Natural killer cell (primary cell): Measurements from ENCODE around the gene GPR61. TPM values are rescaled to one million over a fixed set of nuclear protein-coding genes. Genes with fewer than 3 reads are reported as not detected.
A peak's percentile ranks its signal among the peaks of the same experiment; 100 is the strongest.

Experiments used
- ATAC-seq, 3 donors: fragments of 150-1000 bp in 2 of 3; fragments of 200-7000 bp in 1 of 3; cut with Tn5 transposase; 1 replicate in 1 of 3; 2 replicates in 2 of 3; pipeline ENCODE4 v1.10.0; 2021; ENCODE audit warnings: mild to moderate bottlenecking in 2 of 3, moderate library complexity in 2 of 3
- DNase-seq, 2 donors: peaks; one replicate each; pipeline versions ENCODE4 v3.0.0 to v3.0.0-alpha.2; 2013 to 2021; ENCODE audit warnings: mixed read lengths in 1 of 2
- H3K27ac ChIP-seq: one replicate; pipeline ENCODE4 v1.5.1; 2013; ENCODE audit warnings: mild to moderate bottlenecking, low read length
- H3K27me3 ChIP-seq: one replicate; pipeline ENCODE4 v1.6.1; 2013; ENCODE audit warnings: low read length; ENCODE audit not compliant: control insufficient read depth, insufficient read depth
- H3K36me3 ChIP-seq: one replicate; pipeline ENCODE4 v1.6.1; 2013; ENCODE audit warnings: low read length; ENCODE audit not compliant: control insufficient read depth, insufficient read depth
- H3K4me1 ChIP-seq: one replicate; pipeline ENCODE4 v1.6.1; 2013; ENCODE audit warnings: low read length; ENCODE audit not compliant: control insufficient read depth, insufficient read depth
- H3K4me3 ChIP-seq: one replicate; pipeline ENCODE4 v1.5.1; 2013; ENCODE audit warnings: low read length
- H3K9me3 ChIP-seq: one replicate; pipeline ENCODE4 v1.6.1; 2013; ENCODE audit warnings: low read length; ENCODE audit not compliant: control insufficient read depth, insufficient read depth
- H3K27ac Mint-ChIP-seq, 2 donors: one replicate each; pipeline ENCODE4 v1.8.0; 2022; ENCODE audit warnings: mild to moderate bottlenecking in 2 of 2, mixed read lengths in 2 of 2, moderate library complexity in 1 of 2
- H3K27me3 Mint-ChIP-seq, 2 donors: one replicate each; pipeline ENCODE4 v1.8.0; 2022; ENCODE audit warnings: low read depth in 2 of 2, mixed read lengths in 2 of 2
- H3K36me3 Mint-ChIP-seq: one replicate; pipeline ENCODE4 v1.8.0; 2022; ENCODE audit warnings: mixed read lengths
- H3K4me1 Mint-ChIP-seq, 2 donors: one replicate each; pipeline ENCODE4 v1.8.0; 2022; ENCODE audit warnings: mixed read lengths in 2 of 2
- H3K4me3 Mint-ChIP-seq: one replicate; pipeline ENCODE4 v1.8.0; 2022; ENCODE audit warnings: mild to moderate bottlenecking, moderate library complexity, mixed read lengths
- H3K9me3 Mint-ChIP-seq, 2 donors: one replicate each; pipeline ENCODE4 v1.8.0; 2022; ENCODE audit warnings: mixed read lengths in 2 of 2
- CTCF ChIP-seq: fragments of 200-600 bp; IDR thresholded peaks from one replicate; pipeline ENCODE4 v1.8.0; 2022; ENCODE audit warnings: antibody characterized with exemption
- WGBS: methylation state at CpG from one replicate; pipeline ENCODE4 v1.1.7; 2013; ENCODE audit warnings: missing lambda C conversion rate; ENCODE audit not compliant: insufficient coverage; 5-methylcytosine and 5-hydroxymethylcytosine counted together
- intact Hi-C: fragments of 100-400 bp; cut with micrococcal nuclease; formaldehyde crosslinking; loops from one replicate; pipeline ENCODE4 v1.14.2; 2022
- total RNA-seq, 4 donors: library from RNA; stranded (reverse); fragments of 120-200 nt in 1 of 4; gene quantifications; one replicate each; pipeline versions ENCODE4 v1.2.3 to v1.2.4, GENCODE V29; 2013 to 2022

The GPR61 gene
- total RNA-seq, 3 donors from 2014 or later (not counting 1 experiment from before 2014, with no cell fraction given): 0.75 to 0.91 TPM; not detected in 1

- no peaks in the 10 kb centered on the region for H3K27me3 ChIP-seq
- no peaks in the 10 kb centered on the region for H3K9me3 ChIP-seq
- no peak for TF ChIP-seq CTCF
- intact Hi-C loops: loop anchor here (1.0 to 5.0 kb wide), 7 partner anchors 38 to 705 kb away; partner anchors contain the start of gene CYB561D1
- Mint-ChIP-seq H3K9me3 (no peaks in the 10 kb centered on the region), H3K4me3 (no peak overlapping the region), H3K36me3 (no peaks in the 10 kb centered on the region), H3K27me3 (peaks cover 0 to 4% of the 10 kb centered on the region in 2 donors), H3K27ac (peak overlapping the region in 1 of 2 donors; percentile 91), H3K4me1 (peaks cover 7 to 16% of the 10 kb centered on the region in 2 donors)
- H3K4me1 ChIP-seq: peaks cover 14% of the 10 kb centered on the region
- DNase-seq (no peak), ATAC-seq (no peak)
- H3K4me3 ChIP-seq: no peak overlapping the region
- H3K27ac ChIP-seq: no peak overlapping the region
- no peaks in the 10 kb centered on the region for H3K36me3 ChIP-seq
- WGBS: 69% methylated on average over 16 of the region's 16 CpGs
These were observed 7.8 kb upstream of the GPR61 start for GRCh38 chr1:109531826-109532364.

GRCh38 chr1:109532365-109533136 lies 7.1 kb upstream of the GPR61 start:
- H3K9me3 Mint-ChIP-seq: no peaks in the 10 kb centered on the region
- DNase-seq (peak; percentile 86 to 94), ATAC-seq (peak; percentile 90 to 92 (median 91))
- peaks cover 14% of the 10 kb centered on the region for H3K4me1 ChIP-seq
- peaks cover 7 to 16% of the 10 kb centered on the region in 2 donors for H3K4me1 Mint-ChIP-seq
- H3K27ac ChIP-seq: peak overlapping the region; percentile 70
- peaks cover 0 to 4% of the 10 kb centered on the region in 2 donors for H3K27me3 Mint-ChIP-seq
- intact Hi-C loops: loop anchor here (1.0 to 5.0 kb wide), 7 partner anchors 38 to 705 kb away; partner anchors contain the start of gene CYB561D1
- H3K36me3 Mint-ChIP-seq: no peaks in the 10 kb centered on the region
- no peaks in the 10 kb centered on the region for H3K27me3 ChIP-seq
- peak overlapping the region; percentile 85 for H3K4me3 Mint-ChIP-seq
- no peaks in the 10 kb centered on the region for H3K9me3 ChIP-seq
- H3K4me3 ChIP-seq: peak overlapping the region; percentile 34
- peak; percentile 80 for TF ChIP-seq CTCF
- no peaks in the 10 kb centered on the region for H3K36me3 ChIP-seq
- WGBS: 13% methylated on average over 12 of the region's 12 CpGs
- peak overlapping the region; percentile 80 to 91 for H3K27ac Mint-ChIP-seq

- H3K27ac Mint-ChIP-seq: no peak overlapping the region
- H3K4me3 Mint-ChIP-seq: no peak overlapping the region
- Histone ChIP-seq H3K27ac (no peak overlapping the region), H3K36me3 (no peaks in the 10 kb centered on the region), H3K9me3 (no peaks in the 10 kb centered on the region), H3K4me1 (peaks cover 14% of the 10 kb centered on the region), H3K4me3 (no peak overlapping the region), H3K27me3 (no peaks in the 10 kb centered on the region)
- no peak for TF ChIP-seq CTCF
- no peak for ATAC-seq
- no peak for DNase-seq
- H3K9me3 Mint-ChIP-seq: no peaks in the 10 kb centered on the region
- WGBS: 94% methylated on average over 1 of the region's 1 CpG
- intact Hi-C loops: loop anchor here (5.0 kb wide), 1 partner anchor 707 kb away; no protein-coding TSS in a partner anchor
- H3K36me3 Mint-ChIP-seq: no peaks in the 10 kb centered on the region
- no peaks in the 10 kb centered on the region for H3K27me3 Mint-ChIP-seq
- H3K4me1 Mint-ChIP-seq: peaks cover 7 to 16% of the 10 kb centered on the region in 2 donors
These were observed 5.3 kb upstream of the GPR61 start for GRCh38 chr1:109534307-109534858.
